GM12891 (cell line): ENCODE measurements around the gene RAB27B. TPM values are rescaled to one million over a fixed set of nuclear protein-coding genes. Genes with fewer than 3 reads are reported as not detected.

ENCODE experiments used
- DNase-seq: peaks from one replicate; pipeline ENCODE4 v3.0.0; 2011; ENCODE audit warnings: low spot score; ENCODE audit not compliant: insufficient read length
- FAIRE-seq: peaks from 2 replicates; lab custom pipeline; 2011; peaks lifted over from hg19 to GRCh38; lab: Jason Lieb, UNC
- PAX5 ChIP-seq: IDR thresholded peaks from 2 replicates; pipeline ENCODE4 v1.6.1; 2011; ENCODE audit warnings: low read length, moderate library complexity, mild to moderate bottlenecking; ENCODE audit not compliant: insufficient read depth, severe bottlenecking
- POLR2A ChIP-seq: IDR thresholded peaks from 2 replicates; pipeline ENCODE4 v1.6.1; 2011; ENCODE audit warnings: low read depth, low read length, control low read depth
- POLR2AphosphoS5 ChIP-seq: IDR thresholded peaks from 2 replicates; pipeline ENCODE4 v1.6.1; 2011; ENCODE audit warnings: low read depth, low read length, control low read depth
- POU2F2 ChIP-seq: IDR thresholded peaks from 2 replicates; pipeline ENCODE4 v1.6.1; 2011; ENCODE audit warnings: low read depth, mild to moderate bottlenecking, control low read depth, low read length, moderate library complexity
- SPI1 ChIP-seq: IDR thresholded peaks from 2 replicates; pipeline ENCODE4 v1.6.1; 2011; ENCODE audit warnings: low read depth, low read length, control low read depth
- TAF1 ChIP-seq: IDR thresholded peaks from 2 replicates; pipeline ENCODE4 v1.6.1; 2011; ENCODE audit warnings: low read depth, low read length, control low read depth
- polyA plus RNA-seq: library from polyadenylated mRNA; unstranded; fragments of >200 nt; gene quantifications from one replicate; pipeline ENCODE4 v1.2.1, GENCODE V29; 2012; ENCODE audit warnings: low read depth, missing spikeins, inconsistent platforms; ENCODE audit not compliant: missing spikeins

The RAB27B gene, protein sequence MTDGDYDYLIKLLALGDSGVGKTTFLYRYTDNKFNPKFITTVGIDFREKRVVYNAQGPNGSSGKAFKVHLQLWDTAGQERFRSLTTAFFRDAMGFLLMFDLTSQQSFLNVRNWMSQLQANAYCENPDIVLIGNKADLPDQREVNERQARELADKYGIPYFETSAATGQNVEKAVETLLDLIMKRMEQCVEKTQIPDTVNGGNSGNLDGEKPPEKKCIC
- not detected for polyA plus RNA-seq

DNA sequence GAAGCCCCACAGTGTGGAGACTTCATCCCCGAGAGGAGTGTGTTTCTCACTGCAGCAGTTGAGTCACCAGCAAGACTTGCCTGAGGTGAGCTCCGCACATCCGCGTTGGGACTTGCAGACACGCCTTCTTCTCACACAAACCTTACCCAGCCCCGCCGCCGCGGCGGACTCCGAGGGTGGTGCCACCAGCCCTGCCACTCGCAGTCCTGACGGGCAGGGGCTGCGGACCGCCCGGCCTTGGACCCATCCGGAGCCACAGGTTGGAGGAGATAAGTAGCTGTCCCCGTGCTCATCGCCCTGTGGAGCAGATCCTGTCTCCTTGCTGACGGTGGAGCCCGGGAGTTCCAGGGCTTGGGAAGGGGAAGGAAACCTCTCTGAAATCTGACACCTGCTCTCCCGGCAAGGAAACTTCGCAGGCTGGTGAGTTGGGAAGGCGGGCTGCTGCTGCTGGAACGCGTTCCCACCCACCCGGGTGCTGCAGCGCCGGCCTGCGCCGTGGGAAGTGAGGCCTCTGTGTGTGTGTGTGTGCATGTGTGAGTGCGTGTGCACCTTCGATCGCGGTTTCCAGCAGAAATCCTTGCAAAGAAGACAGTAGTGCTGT, at the start of gene RAB27B:
TSS of gene RAB27B (plus strand) at position 197 of the 601 bp plus-strand sequence. CDS start 49,109 bp downstream, outside the sequence.
- DNase-seq (no peak), FAIRE-seq (no peak)
- TF ChIP-seq POU2F2 (no peak), PAX5 (no peak), TAF1 (no peak), POLR2A (no peak), SPI1 (no peak), POLR2AphosphoS5 (no peak)

DNA sequence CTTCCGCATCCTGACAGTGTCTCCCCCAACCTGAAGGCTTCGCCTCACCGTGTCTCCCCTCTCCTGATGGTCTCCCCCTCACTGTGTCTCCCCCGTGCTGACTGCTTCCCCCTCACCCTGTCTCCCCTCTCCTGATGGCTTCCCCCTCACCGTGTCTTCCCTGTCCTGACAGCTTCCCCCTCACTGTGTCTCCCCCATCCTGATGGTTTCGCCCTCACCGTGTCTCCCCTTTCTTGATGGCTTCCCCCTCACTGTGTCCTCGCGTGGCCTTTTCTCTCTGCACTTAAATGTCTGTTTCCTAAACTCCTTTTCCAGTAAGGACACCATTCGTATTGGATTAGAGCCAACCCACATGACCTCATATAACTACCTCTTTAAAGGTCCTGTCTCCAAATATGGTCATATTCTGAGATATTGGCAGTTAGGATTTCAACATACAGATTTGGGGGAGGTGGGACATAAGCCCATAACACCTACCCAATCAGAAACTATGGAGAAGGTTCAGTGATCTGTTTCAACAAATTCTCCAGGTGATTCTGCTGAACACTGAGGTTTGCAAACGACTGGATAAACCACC, 47.9 kb upstream of the RAB27B start:
- no peak for FAIRE-seq
- TF ChIP-seq SPI1 (no peak), POLR2A (no peak), POLR2AphosphoS5 (no peak), TAF1 (no peak), POU2F2 (no peak), PAX5 (no peak)
- DNase-seq: no peak

DNA sequence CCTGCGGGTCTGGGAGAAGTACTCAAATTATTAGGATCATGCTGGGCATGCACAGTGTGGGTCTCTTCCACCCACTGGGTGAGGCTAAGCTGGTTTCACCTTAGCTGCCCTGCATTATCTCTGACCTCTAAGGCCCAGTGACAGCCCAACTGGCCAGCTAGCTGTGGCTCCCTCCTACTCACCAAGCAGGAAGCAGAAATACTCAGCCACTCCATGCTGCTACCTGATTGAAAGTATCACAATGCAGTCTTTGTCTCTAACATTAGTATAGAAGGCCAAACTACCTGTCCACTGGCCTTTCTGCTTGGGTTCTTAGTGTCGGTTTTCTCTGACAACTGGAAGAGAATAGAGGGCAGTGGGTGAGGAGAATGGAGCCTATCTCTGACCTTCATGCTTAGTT, 47.3 kb upstream of the RAB27B start:
- TF ChIP-seq PAX5: no peak
- no peak for TF ChIP-seq POLR2AphosphoS5
- TF ChIP-seq SPI1: no peak
- TF ChIP-seq TAF1: no peak
- TF ChIP-seq POU2F2: no peak
- TF ChIP-seq POLR2A: no peak
- DNase-seq (no peak), FAIRE-seq (no peak)

DNA sequence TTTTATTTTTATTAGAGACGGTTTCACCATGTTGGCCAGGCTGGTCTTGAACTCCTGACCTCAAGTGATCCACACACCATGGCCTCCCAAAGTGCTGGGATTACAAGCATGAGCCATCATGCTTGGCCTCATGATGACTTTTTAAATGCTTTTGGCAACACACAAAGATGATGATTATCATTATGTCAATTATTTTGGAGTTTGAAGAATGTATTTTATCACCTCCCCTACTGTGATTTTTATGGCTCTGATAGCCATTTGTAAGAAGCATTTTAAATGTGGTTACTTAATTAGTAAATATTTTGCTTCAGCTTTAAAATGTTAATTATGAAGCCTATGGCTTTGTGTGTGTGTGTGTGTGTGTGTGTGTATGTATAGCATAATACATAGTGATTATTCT, 45.1 kb upstream of the RAB27B start:
- TF ChIP-seq POLR2A (no peak), PAX5 (no peak), POU2F2 (no peak), POLR2AphosphoS5 (no peak), SPI1 (no peak), TAF1 (no peak)
- FAIRE-seq: no peak

DNA sequence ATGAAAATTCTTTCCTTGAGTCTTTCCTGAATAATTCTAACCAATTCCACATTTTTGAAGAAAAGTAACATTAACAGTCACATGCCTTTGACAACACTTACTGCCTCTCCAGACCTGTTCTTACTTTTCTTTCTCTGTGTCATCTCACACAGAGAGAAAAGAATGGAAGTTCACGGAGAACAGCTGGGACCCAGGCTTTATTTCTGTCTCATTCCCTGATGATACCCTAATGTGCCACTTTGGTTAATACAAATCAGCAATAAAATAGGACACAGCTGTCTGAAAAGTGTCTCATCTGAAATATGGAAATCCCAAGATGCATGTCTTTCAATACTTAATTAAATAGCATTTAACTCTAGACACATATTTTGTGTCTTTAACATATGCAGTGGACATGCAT, 42.1 kb upstream of the RAB27B start:
- TF ChIP-seq TAF1 (no peak), POU2F2 (no peak), PAX5 (no peak), SPI1 (no peak), POLR2A (no peak), POLR2AphosphoS5 (no peak)
- no peak for DNase-seq
- FAIRE-seq: no peak

More for the DNA sequence above, 45.1 kb upstream of the RAB27B start:
- DNase-seq: no peak

DNA sequence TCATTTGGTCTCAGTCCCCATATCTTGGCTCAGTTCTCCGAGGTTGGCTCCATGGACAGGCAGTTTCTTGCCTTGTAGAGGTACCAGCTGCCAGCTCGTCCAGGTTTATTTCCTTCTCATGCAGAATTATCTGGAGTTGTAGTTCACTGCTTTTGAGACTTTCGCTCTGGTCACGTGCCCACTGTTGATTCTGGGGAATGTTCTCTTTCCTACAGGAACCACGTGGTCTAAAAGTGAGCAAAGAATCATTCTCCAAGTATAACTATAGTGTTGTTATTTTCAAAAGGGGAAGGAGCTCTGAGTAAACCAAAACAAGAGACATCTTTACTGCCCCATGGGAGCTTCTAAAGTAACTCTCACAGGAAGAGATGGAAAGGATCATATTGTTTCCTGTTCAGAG, 41.2 kb upstream of the RAB27B start:
- DNase-seq (no peak), FAIRE-seq (no peak)
- TF ChIP-seq TAF1: no peak
- TF ChIP-seq POU2F2: no peak
- no peak for TF ChIP-seq POLR2A
- TF ChIP-seq PAX5: no peak
- TF ChIP-seq SPI1: no peak
- TF ChIP-seq POLR2AphosphoS5: no peak

DNA sequence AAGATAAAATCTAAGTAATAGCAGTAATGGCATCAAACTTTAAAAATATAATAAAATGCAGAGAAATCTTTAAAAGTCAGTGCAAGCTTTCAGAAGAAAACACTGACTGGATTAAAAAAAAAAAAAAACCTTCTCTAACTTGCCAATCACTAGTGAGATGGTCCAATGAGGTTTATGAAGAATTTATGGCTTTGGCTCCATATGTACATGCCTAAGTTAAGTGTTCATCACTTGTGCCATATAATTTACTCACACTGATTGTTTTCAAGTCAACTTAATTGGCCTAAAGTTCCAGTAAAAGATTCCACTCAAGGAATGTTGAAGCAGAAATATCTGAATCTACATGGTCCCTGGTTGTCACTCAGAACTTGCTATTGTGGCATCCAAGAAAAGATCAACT, 40.7 kb upstream of the RAB27B start:
- no peak for TF ChIP-seq POLR2A
- no peak for TF ChIP-seq POU2F2
- no peak for TF ChIP-seq TAF1
- no peak for TF ChIP-seq SPI1
- no peak for TF ChIP-seq POLR2AphosphoS5
- no peak for TF ChIP-seq PAX5
- DNase-seq (no peak), FAIRE-seq (no peak)

DNA sequence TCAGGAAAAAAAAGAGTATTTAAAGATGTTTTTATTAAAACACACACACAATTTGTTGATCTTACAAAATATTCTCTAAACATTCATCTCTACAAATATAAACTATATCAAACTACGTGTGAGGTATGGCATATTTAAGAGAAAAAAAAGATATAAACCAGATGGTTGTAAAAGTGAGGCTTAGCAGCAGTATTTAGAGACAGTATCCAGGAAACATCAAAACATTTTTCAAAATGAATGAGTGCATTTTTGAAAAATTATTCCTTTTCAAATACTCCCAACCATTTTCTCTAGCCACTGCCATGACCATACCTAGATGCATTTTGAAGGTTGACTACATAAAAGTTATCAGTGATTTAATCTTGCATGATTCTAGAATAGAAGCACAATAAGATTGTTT, 38.2 kb upstream of the RAB27B start:
- DNase-seq: no peak
- TF ChIP-seq POLR2A (no peak), POLR2AphosphoS5 (no peak), POU2F2 (no peak), PAX5 (no peak), TAF1 (no peak), SPI1 (no peak)
- FAIRE-seq: no peak

DNA sequence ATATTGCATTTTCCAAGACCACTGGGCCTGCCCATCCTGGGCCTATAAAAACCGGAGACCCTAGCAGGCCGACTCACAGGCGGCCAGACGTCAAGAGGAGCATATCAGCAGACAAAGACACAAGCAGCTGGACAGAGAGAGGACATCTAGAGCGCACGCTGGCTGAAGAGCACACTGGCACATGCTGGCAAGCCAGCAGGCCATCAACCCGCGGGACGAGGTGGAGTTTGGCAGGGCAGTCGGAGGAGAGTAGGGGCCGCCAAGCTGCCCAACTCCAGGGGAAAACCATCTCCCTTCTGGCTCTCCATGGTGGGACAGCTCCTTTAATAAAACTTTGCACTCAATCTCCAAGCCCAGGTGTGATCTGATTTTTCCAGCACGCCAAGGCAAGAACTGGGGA, 36.6 kb upstream of the RAB27B start:
- no peak for DNase-seq
- FAIRE-seq: no peak
- TF ChIP-seq POLR2AphosphoS5: no peak

DNA sequence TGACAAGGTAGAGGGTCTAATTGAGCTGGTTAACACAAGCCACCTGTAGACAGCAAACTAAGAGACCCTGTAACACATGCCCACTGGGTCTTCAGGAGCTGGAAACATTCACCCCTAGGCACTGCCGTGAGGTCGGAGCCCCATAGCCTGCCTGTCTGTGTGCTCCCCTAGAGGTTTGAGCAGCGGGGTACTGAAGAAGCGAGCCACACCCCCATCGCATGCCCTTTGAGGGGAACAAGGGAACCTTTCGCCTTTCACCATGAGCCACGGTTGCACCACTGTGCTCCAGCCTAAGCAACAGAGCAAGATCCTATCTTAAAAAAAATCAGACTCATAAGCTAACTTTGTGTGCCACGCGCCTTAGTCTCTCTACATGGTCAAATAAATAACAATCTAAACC, 36.2 kb upstream of the RAB27B start:
- TF ChIP-seq SPI1 (no peak), POLR2A (no peak), PAX5 (no peak), TAF1 (no peak), POU2F2 (no peak)
- FAIRE-seq (no peak), DNase-seq (no peak)

DNA sequence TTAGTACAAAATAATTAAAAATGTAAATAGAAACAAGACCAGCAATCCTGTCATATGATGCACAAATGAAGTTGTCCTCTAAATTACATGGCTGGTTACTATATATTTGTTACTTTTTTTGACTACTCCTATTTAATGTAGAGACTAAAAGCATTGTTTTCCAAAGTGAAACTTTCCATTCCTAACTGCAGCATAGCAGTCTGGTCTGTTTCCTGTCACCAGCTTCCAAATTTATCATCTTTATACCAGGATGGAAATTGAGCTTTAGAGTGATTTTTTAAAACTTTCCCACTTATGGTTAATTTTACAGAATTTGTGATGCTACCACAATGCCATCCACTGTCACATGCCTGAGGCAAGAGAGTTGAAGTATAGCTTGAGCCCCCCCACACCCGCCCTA, 33.5 kb upstream of the RAB27B start:
- DNase-seq (no peak), FAIRE-seq (no peak)
- no peak for TF ChIP-seq POLR2AphosphoS5
- no peak for TF ChIP-seq POLR2A
- no peak for TF ChIP-seq SPI1
- no peak for TF ChIP-seq PAX5
- TF ChIP-seq TAF1: no peak
- TF ChIP-seq POU2F2: no peak
